SU-DHL-6 (cell line): ENCODE measurements around the gene CEP95.

Experiments used
- CTCF ChIP-seq: fragments of 200-600 bp; sonication (generic); IDR thresholded peaks from one replicate; pipeline ENCODE4 v1.5.1; 2017; ENCODE audit warnings: antibody characterized with exemption, mild to moderate bottlenecking, low read length, moderate library complexity; ENCODE audit not compliant: insufficient read depth, poor library complexity, severe bottlenecking
- EZH2phosphoT487 ChIP-seq: fragments of 200-600 bp; sonication (generic), shearing (Covaris generic); conservative IDR thresholded peaks from 2 replicates; pipeline ENCODE4 v1.6.1; 2018; ENCODE audit warnings: mild to moderate bottlenecking, antibody characterized with exemption, low read length, moderate library complexity, mixed read lengths

GRCh38 chr17:64547319-64547718, 40.5 kb downstream of the CEP95 start:
- TF ChIP-seq CTCF, result no peak
- TF ChIP-seq EZH2phosphoT487, result no peak
